Measurements from ENCODE around the gene MXRA8.

GRCh38 chr1:1328254-1328653 lies 30.1 kb downstream of the MXRA8 start:
- no peak for TF ChIP-seq YY1 (IDR thresholded peaks at IDR 0.05; ENCODE audit: borderline replicate concordance in 1 of 3, control insufficient read depth in 1 of 3, extremely low read depth in 1 of 3, insufficient read depth in 3 of 3, insufficient read length in 1 of 3, insufficient replicate concordance in 2 of 3, low read depth in 1 of 3, low read length in 2 of 3)
- no peak for TF ChIP-seq SP1 (CRISPR knock-in tag; IDR thresholded peaks at IDR 0.05)
- no peak for TF ChIP-seq ATF2 (CRISPR knock-in tag; IDR thresholded peaks at IDR 0.05)
- TF ChIP-seq FOXK2 (conservative IDR thresholded peaks at IDR 0.05 in 1 of 2, IDR thresholded peaks at IDR 0.05 in 1 of 2; ENCODE audit: low read depth in 2 of 2) = no peak
